ENCODE data around the gene RPP25L. TPM values are rescaled to one million over a fixed set of nuclear protein-coding genes. Genes with fewer than 3 reads are reported as not detected.

Gene RPP25L
- total and polyA plus RNA-seq, 9 of the 15 experiments (the other 6 are each of a cell fraction or from before 2014, with no cell fraction given): 16.3 to 43.7 (median 29.0) TPM

DNA sequence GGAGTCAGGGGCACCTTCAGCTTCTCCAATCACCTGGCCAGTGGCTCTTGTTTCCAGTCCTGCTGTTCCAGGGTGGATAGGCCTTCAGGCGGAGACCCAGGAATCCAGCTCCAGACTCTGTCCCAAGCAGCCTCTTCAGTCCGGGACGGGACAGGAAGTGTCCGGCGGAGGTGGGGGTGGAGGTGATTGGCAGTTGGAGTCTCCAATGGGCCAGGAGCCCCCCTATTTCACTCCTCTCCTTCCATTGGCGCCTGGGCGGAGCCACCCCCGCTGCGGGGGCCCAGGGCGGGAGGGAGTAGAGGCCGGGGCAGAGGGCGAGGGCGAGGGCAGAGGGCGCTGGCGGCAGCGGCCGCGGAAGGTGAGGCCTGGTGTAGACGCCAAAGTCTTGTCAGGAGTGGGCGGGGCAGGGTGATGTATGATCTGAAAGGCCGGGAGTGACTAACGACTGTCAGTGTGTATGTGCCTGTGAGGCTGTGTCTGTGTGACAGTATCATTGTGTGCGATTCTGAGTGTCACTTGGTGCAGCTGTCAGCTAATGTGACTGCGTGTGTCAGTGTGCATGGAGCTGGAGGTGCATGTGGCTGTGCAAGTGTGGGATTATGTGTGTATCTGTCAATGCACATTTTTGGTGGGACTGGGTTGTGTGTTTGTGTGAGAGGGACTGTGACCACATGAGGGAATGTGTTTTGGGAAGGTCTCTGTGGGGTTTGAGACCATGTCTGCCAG is 40.1 kb upstream of the RPP25L start, which contains the start of gene IL11RA (continued):
- TF ChIP-seq, protein P1, sequence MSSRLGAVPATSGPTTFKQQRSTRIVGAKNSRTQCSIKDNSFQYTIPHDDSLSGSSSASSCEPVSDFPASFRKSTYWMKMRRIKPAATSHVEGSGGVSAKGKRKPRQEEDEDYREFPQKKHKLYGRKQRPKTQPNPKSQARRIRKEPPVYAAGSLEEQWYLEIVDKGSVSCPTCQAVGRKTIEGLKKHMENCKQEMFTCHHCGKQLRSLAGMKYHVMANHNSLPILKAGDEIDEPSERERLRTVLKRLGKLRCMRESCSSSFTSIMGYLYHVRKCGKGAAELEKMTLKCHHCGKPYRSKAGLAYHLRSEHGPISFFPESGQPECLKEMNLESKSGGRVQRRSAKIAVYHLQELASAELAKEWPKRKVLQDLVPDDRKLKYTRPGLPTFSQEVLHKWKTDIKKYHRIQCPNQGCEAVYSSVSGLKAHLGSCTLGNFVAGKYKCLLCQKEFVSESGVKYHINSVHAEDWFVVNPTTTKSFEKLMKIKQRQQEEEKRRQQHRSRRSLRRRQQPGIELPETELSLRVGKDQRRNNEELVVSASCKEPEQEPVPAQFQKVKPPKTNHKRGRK (tag; IDR thresholded peaks at IDR 0.05): no peak
- no peak for TF ChIP-seq NCOA2 (IDR thresholded peaks at IDR 0.05; ENCODE audit: partially characterized antibody in 2 of 2)
- peak; percentile 60; the same call in 1 of the 2 replicates for TF ChIP-seq SMARCA4 (IDR thresholded peaks at IDR 0.05)
- no peak for TF ChIP-seq SREBF1 (IDR thresholded peaks at IDR 0.05; ENCODE audit: borderline replicate concordance, low read depth, low read length)
- TF ChIP-seq, protein P2, sequence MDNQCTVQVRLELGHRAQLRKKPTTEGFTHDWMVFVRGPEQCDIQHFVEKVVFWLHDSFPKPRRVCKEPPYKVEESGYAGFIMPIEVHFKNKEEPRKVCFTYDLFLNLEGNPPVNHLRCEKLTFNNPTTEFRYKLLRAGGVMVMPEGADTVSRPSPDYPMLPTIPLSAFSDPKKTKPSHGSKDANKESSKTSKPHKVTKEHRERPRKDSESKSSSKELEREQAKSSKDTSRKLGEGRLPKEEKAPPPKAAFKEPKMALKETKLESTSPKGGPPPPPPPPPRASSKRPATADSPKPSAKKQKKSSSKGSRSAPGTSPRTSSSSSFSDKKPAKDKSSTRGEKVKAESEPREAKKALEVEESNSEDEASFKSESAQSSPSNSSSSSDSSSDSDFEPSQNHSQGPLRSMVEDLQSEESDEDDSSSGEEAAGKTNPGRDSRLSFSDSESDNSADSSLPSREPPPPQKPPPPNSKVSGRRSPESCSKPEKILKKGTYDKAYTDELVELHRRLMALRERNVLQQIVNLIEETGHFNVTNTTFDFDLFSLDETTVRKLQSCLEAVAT (IDR thresholded peaks at IDR 0.05): peak; percentile 28 to 38; a peak in 1 of 4 replicates
- TF ChIP-seq WHSC1 (IDR thresholded peaks at IDR 0.05; ENCODE audit: low read length): no peak
- TF ChIP-seq, protein P3, sequence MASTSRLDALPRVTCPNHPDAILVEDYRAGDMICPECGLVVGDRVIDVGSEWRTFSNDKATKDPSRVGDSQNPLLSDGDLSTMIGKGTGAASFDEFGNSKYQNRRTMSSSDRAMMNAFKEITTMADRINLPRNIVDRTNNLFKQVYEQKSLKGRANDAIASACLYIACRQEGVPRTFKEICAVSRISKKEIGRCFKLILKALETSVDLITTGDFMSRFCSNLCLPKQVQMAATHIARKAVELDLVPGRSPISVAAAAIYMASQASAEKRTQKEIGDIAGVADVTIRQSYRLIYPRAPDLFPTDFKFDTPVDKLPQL (IDR thresholded peaks at IDR 0.05; ENCODE audit: extremely low read depth, insufficient read length): no peak
- no peak for TF ChIP-seq ELF2 (CRISPR knock-in tag; IDR thresholded peaks at IDR 0.05)
- TF ChIP-seq SAFB (IDR thresholded peaks at IDR 0.05; ENCODE audit: borderline replicate concordance, low read depth, low read length): no peak
- no peak for TF ChIP-seq ZNF668 (CRISPR knock-in tag; IDR thresholded peaks at IDR 0.05)
- peak; percentile 41; the same call in 1 of the 2 replicates for TF ChIP-seq SPI1 (IDR thresholded peaks at IDR 0.05; ENCODE audit: borderline replicate concordance, low read depth, low read length)
- TF ChIP-seq ZNF384 (IDR thresholded peaks at IDR 0.05; ENCODE audit: low read depth, low read length): no peak
- TF ChIP-seq, protein P4, sequence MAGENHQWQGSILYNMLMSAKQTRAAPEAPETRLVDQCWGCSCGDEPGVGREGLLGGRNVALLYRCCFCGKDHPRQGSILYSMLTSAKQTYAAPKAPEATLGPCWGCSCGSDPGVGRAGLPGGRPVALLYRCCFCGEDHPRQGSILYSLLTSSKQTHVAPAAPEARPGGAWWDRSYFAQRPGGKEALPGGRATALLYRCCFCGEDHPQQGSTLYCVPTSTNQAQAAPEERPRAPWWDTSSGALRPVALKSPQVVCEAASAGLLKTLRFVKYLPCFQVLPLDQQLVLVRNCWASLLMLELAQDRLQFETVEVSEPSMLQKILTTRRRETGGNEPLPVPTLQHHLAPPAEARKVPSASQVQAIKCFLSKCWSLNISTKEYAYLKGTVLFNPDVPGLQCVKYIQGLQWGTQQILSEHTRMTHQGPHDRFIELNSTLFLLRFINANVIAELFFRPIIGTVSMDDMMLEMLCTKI (IDR thresholded peaks at IDR 0.05; ENCODE audit: partially characterized antibody): no peak
- 0 out of 2 replicates have a peak, but pooled peaks have one; percentile 53 for TF ChIP-seq HLTF (IDR thresholded peaks at IDR 0.05)
- no peak for TF ChIP-seq POLR2AphosphoS2 (IDR thresholded peaks at IDR 0.05; ENCODE audit: low read length)
- no peak for TF ChIP-seq IFI16 (CRISPR knock-in tag; IDR thresholded peaks at IDR 0.05)
- TF ChIP-seq, protein P5, sequence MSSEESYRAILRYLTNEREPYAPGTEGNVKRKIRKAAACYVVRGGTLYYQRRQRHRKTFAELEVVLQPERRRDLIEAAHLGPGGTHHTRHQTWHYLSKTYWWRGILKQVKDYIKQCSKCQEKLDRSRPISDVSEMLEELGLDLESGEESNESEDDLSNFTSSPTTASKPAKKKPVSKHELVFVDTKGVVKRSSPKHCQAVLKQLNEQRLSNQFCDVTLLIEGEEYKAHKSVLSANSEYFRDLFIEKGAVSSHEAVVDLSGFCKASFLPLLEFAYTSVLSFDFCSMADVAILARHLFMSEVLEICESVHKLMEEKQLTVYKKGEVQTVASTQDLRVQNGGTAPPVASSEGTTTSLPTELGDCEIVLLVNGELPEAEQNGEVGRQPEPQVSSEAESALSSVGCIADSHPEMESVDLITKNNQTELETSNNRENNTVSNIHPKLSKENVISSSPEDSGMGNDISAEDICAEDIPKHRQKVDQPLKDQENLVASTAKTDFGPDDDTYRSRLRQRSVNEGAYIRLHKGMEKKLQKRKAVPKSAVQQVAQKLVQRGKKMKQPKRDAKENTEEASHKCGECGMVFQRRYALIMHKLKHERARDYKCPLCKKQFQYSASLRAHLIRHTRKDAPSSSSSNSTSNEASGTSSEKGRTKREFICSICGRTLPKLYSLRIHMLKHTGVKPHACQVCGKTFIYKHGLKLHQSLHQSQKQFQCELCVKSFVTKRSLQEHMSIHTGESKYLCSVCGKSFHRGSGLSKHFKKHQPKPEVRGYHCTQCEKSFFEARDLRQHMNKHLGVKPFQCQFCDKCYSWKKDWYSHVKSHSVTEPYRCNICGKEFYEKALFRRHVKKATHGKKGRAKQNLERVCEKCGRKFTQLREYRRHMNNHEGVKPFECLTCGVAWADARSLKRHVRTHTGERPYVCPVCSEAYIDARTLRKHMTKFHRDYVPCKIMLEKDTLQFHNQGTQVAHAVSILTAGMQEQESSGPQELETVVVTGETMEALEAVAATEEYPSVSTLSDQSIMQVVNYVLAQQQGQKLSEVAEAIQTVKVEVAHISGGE (CRISPR knock-in tag; IDR thresholded peaks at IDR 0.05): no peak
- no peak for TF ChIP-seq XRCC3 (IDR thresholded peaks at IDR 0.05)
- no peak for TF ChIP-seq SRSF9 (IDR thresholded peaks at IDR 0.05; ENCODE audit: borderline replicate concordance, low read depth, low read length)
- TF ChIP-seq GABPB1 (CRISPR knock-in tag; IDR thresholded peaks at IDR 0.05): 0 out of 2 replicates have a peak, but pooled peaks have one; percentile 59

All from K562 (cell line).